ENCODE results near the gene HBP1.
"Not testable (repeated sequence)": the region's sequence is repeated elsewhere in the genome, so short reads cannot be mapped to it uniquely, and the experiment has no call there.

HBP1 gene

DNA sequence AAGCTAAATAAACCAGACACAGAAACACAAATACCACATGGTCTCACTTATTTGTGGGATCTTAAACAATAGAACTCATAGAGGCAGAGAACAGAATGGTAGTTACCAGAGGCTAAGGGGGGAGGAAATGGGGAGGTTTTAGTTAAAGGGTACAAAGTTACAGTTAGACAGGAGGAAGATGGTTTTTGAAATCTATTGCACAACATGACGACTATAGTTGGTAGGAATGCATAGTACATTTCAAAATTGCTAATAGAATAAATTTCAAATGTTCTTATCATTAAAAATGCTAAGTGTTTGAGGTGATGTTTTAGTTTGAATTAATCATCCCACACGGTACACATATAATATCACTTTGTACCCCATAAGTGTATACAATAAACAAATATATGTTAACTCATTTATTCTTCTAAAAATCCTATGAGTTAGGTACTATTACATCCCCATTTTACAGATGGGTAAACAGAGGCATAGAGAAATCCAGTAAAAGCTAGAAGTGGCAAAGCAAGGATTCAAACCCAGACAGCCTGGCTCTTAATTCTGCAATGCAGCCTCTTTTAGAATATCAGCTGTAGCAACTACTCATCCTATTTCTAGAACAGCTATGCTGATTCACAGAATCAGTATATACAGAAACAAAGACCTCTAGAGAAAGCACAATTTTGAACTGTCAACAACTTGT, 50.9 kb downstream of the HBP1 start:
- DNase-seq (ENCODE audit: insufficient read length, low spot score) = no peak
- no peak for FAIRE-seq

GRCh38 chr7:107220356-107220755, 51.6 kb downstream of the HBP1 start:
- no peak for DNase-seq (ENCODE audit: insufficient read length, low spot score)
- FAIRE-seq = no peak

DNA sequence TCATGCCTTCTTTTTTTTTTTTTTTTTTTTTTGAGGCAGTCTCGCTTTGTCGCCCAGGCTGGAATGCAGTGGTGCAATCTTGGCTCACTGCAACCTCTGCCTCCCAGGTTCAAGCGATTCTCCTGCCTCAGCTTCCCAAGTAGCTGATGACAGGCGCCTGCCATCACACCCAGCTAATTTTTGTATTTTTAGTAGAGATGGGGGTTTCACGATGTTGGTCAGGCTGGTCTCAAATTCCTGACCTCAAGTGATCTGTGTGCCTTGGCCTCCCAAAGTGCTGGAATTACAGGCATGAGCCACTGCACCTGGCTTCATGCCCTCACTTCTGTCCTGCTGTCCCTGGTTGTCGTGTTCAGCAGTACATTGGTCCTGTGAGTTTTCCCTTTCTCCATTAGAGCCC, 52.0 kb downstream of the HBP1 start:
- not testable (repeated sequence) for DNase-seq (ENCODE audit: insufficient read length, low spot score); FAIRE-seq

GRCh38 chr7:107224374-107225223, 55.8 kb downstream of the HBP1 start:
- no peak for DNase-seq (ENCODE audit: insufficient read length, low spot score)
- FAIRE-seq = no peak

GRCh38 chr7:107228291-107228690, 59.5 kb downstream of the HBP1 start:
- FAIRE-seq = no peak
- no peak for DNase-seq (ENCODE audit: insufficient read length, low spot score)

GRCh38 chr7:107230334-107230733, 61.5 kb downstream of the HBP1 start:
- FAIRE-seq (no peak), DNase-seq (ENCODE audit: insufficient read length, low spot score) (no peak)

- DNase-seq (ENCODE audit: insufficient read length, low spot score) (no peak), FAIRE-seq (no peak)
Observed at GRCh38 chr7:107232568-107233090, 63.8 kb downstream of the HBP1 start.

DNA sequence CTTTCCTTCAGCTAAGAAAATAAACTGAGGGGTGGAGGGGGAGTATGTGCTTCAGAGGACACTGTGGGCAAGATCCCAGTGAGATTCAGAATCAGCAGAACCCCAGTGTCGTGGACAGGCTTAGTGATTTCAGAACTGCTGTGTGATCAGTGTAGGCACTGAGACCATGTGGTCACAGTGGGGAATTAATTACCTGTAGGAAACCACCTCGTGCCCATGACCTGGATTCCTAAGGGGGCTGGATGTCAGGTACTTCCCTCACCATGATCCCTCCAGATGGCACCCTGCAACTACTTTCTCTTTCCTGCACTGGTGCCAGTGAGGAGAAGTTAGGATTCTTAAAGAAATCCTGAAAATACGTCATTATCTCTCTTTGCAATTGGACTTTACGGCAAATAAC, 64.4 kb downstream of the HBP1 start:
- FAIRE-seq = no peak
- DNase-seq (ENCODE audit: insufficient read length, low spot score) = no peak

GRCh38 chr7:107233981-107234380, 65.2 kb downstream of the HBP1 start:
- no peak for DNase-seq (ENCODE audit: insufficient read length, low spot score)

DNA sequence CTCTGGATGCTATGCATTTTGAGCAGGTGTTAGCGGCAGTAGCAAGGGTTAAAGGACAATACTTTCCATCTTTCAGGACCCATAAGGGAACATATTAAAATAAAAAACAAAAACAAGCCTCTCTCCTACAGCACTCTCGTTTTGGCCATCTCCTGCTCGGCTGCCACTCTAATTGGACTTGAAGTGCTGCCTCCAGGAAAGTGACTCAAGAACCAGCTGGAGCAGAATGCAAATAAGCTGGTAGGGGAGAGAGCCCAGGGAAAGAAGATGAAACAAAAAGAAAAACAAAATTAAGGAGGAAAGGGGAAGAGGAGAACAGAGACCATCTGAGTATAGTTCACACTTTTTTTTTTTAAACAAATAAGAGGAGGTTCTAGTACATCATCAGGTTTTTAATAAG, 65.6 kb downstream of the HBP1 start:
- no peak for FAIRE-seq
- no peak for DNase-seq (ENCODE audit: insufficient read length, low spot score)

More at GRCh38 chr7:107233981-107234380, 65.2 kb downstream of the HBP1 start:
- FAIRE-seq = no peak

DNA sequence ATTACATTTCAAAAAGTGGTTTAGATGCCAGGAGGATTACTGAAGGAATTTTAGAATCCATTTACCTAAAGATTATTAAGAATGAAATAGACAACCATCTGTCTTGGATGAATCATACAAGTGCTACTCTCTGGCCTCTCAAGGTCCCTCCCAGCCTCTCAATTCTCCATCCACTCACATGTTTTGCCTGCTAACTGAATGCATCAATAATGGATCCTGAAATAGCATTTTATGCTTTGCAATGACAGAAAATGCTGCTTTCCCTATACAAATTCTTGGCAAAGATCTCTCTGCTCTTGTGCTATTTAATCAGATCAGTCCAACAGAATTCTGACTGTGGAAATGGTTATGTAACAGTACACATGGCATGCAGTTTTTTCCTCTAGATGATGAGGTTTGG, 68.1 kb downstream of the HBP1 start:
- no peak for FAIRE-seq
- no peak for DNase-seq (ENCODE audit: insufficient read length, low spot score)

GRCh38 chr7:107237451-107237850, 68.6 kb downstream of the HBP1 start:
- FAIRE-seq = no peak
- DNase-seq (ENCODE audit: insufficient read length, low spot score) = no peak

DNA sequence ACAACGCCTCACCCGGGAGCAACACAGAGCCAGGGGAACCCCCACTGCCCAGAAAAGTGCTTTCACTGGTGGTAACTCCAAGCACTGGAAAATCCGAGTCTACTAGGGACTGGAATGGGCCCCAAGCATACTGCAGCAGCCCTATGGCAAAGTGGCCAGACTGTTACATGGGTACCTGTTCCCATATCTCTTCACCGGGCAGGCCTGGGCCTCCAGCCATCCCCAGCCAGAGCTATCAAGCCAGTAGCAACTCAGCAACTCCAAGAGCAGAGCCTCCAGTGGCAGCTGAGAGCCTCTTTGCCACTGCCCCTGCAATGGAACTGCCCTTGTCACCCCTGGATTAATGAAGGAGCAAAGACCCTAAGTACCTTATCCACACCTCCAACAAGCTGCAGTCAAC, 73.5 kb downstream of the HBP1 start:
- no peak for FAIRE-seq
- DNase-seq (ENCODE audit: insufficient read length, low spot score) = no peak

DNA sequence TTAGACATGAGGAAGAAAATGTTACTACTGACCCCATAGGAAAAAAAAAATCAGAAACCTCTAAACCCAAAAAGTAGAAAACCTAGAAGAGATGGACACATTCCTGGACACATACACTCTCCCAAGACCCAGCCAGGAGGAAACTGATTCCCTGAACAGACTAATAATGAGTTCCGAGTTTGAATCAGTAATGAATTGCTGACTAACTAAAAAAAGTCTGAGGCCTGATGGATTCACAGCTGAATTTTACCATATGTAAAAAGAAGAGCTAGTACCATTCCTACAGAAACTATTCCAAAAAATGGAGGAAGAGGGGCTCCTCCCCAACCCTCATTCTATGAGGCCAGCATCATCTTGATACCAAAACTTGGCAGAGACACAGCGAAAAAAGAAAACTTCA, 75.8 kb downstream of the HBP1 start:
- no peak for FAIRE-seq
- no peak for DNase-seq (ENCODE audit: insufficient read length, low spot score)

DNA sequence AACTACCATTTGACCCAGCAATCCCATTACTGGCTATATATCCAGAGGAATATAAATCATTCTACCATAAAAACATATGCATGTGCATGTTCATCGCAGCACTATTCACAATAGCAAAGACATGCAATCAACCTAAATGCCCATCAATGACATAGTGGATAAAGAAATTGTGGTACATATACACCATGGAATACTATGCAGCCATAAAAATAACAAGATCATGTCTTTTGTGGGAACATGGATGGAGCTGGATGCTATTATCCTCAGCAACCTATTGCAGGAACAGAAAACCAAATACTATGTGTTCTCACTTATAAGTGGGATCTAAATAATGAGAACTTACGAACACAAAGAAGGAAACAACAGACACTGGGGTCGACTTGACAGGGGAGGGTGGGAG, 78.0 kb downstream of the HBP1 start:
- not testable (repeated sequence) for FAIRE-seq; DNase-seq (ENCODE audit: insufficient read length, low spot score)

DNA sequence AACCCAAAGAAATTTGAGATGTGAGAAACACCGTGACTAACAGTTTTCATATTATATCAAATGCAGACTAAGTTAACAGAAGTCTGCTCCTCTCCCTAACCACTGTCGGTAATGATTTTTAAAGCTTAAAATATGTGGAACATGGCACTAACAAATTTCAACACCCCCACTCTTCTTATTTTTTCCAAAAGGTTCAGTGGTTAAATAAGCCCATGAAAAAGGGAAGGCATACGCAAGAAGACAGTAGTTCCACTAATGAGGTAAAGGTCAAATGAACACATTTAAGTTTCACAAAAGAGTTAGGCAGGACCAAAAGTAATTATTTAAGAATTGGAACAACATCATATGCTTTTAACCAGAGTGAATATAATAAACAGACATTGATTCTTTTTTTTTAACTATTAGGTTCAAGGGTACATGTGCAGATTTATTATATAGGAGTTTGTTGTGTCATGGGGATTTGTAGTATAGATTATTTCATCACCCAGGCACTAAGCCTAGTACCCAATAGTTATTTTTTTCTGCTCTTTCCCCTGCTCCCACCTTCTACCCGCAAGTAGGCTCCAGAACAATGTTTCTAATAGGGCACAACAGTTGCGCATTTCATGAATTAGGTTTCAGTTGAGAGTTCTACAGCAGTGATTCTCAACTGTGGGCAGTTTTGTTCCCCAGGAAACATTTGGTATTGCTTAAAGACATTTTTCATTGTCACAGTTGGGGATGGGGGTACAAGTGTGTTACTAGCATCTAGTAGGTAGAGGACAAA, 79.9 kb downstream of the HBP1 start:
- DNase-seq (ENCODE audit: insufficient read length, low spot score) (no peak), FAIRE-seq (no peak)

DNA sequence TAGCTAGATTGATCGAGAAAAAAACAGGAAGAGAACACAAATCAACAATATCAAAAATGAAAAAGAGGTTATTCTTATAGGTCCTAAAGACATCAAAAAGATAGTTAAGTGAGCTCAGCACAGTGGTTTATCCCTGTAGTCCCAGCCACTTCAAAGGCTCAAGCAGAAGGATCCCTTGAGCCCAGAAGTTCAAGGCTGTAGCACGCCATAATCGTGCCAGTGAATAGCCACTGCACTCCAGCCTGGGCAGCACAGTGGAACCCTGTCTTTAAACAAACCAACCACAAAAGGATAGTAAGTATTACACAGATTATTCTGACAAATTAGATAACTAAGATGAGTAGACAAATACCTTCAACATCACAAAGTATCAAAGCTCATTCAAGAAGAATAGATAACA, 83.2 kb downstream of the HBP1 start:
- FAIRE-seq (no peak), DNase-seq (ENCODE audit: insufficient read length, low spot score) (no peak)

Data from GM19239 (cell line).